GM18526 (cell line): ENCODE measurements around the gene DNAJC12.

ENCODE experiments used
- POLR2A ChIP-seq: IDR thresholded peaks from 3 replicates; pipeline ENCODE4 v1.6.1; 2011; ENCODE audit not compliant: insufficient read length; ENCODE audit errors: extremely low read depth

DNAJC12 gene

GRCh38 chr10:67837541-67838314 lies at the start of gene DNAJC12:
Gene DNAJC12, minus strand, starts transcription at chr10:67838188. Its CDS starts 177 bp downstream, at chr10:67838011.
- no peak for TF ChIP-seq POLR2A

GRCh38 chr10:67884842-67885670 lies 47.1 kb upstream of the DNAJC12 start:
- TF ChIP-seq POLR2A, result no peak

GRCh38 chr10:67884313-67884841 lies 46.4 kb upstream of the DNAJC12 start, which contains the start of gene SIRT1:
Gene SIRT1, plus strand, starts transcription at chr10:67884656. Its CDS starts 66 bp downstream, at chr10:67884722.
- peak; percentile 97 for TF ChIP-seq POLR2A

- TF ChIP-seq POLR2A, result no peak
Measured at GRCh38 chr10:67883710-67884312, 45.8 kb upstream of the DNAJC12 start.

- TF ChIP-seq POLR2A, result no peak
Measured at GRCh38 chr10:67878133-67878532, 40.1 kb upstream of the DNAJC12 start.

GRCh38 chr10:67875340-67876238 lies 37.6 kb upstream of the DNAJC12 start:
- TF ChIP-seq POLR2A, result no peak

- no peak for TF ChIP-seq POLR2A
Measured at GRCh38 chr10:67869996-67870395, 32.0 kb upstream of the DNAJC12 start.

GRCh38 chr10:67868132-67868531 lies 30.1 kb upstream of the DNAJC12 start:
- no peak for TF ChIP-seq POLR2A

- no peak for TF ChIP-seq POLR2A
Measured at GRCh38 chr10:67864607-67865371, 26.8 kb upstream of the DNAJC12 start.

GRCh38 chr10:67863094-67863493 lies 25.1 kb upstream of the DNAJC12 start:
- no peak for TF ChIP-seq POLR2A

GRCh38 chr10:67861750-67862432 lies 23.9 kb upstream of the DNAJC12 start:
- TF ChIP-seq POLR2A, result no peak

GRCh38 chr10:67858971-67859370 lies 21.0 kb upstream of the DNAJC12 start:
- TF ChIP-seq POLR2A, result no peak

- no peak for TF ChIP-seq POLR2A
Measured at GRCh38 chr10:67853512-67853911, 15.5 kb upstream of the DNAJC12 start.
